ENCODE results near the gene PPM1H. TPM values are rescaled to one million over a fixed set of nuclear protein-coding genes. Genes with fewer than 3 reads are reported as not detected.
"Not testable (repeated sequence)": the region's sequence is repeated elsewhere in the genome, so short reads cannot be mapped to it uniquely, and the experiment has no call there.

PPM1H gene, protein sequence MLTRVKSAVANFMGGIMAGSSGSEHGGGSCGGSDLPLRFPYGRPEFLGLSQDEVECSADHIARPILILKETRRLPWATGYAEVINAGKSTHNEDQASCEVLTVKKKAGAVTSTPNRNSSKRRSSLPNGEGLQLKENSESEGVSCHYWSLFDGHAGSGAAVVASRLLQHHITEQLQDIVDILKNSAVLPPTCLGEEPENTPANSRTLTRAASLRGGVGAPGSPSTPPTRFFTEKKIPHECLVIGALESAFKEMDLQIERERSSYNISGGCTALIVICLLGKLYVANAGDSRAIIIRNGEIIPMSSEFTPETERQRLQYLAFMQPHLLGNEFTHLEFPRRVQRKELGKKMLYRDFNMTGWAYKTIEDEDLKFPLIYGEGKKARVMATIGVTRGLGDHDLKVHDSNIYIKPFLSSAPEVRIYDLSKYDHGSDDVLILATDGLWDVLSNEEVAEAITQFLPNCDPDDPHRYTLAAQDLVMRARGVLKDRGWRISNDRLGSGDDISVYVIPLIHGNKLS
- polyA plus RNA-seq (ENCODE audit: insufficient read length): 3.7 TPM

DNA sequence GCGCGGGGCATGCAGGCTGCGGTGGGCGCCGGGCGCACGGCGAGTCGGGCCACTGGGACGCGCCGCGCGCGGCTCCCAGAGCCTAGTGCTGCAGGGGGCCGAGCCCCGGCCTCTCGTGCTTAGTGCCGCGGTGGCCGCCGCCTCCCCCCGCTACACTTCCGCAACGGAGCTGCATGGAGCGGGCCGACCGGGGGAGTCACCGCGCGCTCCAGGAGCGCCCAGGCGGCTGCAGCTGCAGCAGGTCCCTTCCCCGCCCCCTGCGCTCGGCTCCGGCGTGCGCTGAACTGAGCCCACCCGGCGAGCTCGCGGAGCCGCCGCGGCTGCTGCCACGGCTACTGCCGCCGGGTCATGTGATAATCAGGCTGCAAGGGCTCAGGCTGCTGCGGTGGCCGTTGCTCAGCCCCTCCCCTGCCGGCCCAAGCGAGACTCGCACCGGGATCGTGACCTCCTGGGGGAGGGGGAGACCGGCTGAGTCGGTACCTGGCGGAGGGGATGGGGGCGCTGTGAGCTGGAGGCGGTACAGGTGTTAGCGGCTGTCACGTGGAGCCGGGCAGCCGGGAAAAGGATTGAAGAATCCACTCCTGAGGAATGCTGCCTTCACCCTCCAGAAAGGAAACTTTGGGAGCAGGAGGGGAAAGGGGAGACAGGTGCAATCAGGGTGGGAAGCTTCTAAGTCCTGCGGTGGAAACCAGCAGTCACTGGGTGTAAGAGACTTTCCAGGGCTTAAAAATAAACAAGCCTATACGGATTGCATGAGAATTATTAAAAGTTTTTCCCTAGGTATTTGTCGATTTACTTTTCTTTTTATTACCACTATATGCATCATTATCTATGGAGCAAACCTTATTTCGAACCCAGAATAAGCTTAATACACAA, at the start of gene PPM1H:
TSS of gene PPM1H (minus strand) at position 352 of the 876 bp plus-strand sequence. CDS start 414 bp downstream, outside the sequence.
- peak; percentile 39 for DNase-seq

DNA sequence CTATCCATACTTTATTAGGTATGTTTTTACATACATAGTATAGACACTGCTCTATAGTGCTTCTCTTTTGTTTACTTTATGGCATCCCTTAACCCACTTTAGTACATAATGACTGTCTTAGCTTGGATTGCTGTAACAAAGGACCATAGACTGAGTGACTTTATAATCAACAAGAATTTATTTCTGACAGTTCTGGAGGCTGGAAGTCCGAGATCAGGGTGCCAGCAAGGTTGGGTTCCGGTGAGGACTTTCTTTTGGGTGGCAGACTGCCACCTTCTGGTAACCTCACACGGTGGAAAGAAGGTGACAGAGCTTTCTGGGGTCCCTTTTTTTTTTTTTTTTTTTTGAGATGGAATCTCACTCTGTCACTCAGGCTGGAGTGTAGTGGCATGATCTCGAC, 48.6 kb upstream of the PPM1H start:
- DNase-seq: no peak

- DNase-seq: no peak
Observed at GRCh38 chr12:62978768-62979167, 43.8 kb upstream of the PPM1H start.

- DNase-seq: no peak
Observed at GRCh38 chr12:62977883-62978282, 42.9 kb upstream of the PPM1H start.

DNA sequence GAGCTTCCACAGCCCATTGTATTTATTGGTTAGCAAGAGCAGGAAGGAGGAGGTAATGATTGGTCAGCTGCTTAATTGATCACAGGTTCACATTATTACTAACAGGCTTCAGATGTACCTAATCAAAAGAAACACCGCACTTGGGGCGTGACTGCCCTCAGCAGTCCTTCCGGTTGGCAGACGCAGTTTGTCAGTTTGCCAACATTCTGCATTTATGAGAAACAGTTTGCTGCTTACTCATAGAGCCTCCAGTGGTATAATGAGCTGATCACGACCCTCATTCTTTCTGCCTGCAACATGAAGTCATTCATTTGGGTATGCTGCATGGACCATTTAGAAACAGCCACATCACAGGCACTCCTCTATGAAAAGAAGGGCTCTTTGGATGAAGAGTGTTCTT, 42.5 kb upstream of the PPM1H start:
- no peak for DNase-seq

DNA sequence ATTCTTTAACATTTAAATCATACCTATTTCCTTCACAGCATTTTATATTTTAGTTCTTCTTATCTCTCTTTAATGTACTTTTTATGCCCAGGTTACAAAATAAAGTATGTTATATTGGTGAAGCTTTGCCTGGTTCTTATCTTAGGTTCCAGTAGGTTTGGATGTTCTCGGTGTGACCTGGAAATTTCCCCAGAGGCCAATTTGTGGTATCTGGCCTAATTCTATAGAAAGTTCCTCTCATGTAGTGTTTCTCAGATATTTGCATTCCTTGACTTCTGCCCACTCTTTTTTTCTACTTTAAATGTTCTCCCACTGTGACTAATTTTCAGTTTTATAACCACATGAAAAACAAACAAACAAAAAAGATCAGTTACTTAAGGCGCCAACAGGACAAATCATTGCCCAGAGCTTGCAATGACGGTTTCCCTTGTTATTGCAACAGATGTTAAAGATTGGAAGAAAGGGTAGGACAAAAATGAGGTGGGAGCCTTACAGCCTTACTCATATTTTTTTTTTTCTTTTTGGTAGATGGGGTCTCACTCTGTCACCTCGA, 41.2 kb upstream of the PPM1H start:
- no peak for DNase-seq

DNA sequence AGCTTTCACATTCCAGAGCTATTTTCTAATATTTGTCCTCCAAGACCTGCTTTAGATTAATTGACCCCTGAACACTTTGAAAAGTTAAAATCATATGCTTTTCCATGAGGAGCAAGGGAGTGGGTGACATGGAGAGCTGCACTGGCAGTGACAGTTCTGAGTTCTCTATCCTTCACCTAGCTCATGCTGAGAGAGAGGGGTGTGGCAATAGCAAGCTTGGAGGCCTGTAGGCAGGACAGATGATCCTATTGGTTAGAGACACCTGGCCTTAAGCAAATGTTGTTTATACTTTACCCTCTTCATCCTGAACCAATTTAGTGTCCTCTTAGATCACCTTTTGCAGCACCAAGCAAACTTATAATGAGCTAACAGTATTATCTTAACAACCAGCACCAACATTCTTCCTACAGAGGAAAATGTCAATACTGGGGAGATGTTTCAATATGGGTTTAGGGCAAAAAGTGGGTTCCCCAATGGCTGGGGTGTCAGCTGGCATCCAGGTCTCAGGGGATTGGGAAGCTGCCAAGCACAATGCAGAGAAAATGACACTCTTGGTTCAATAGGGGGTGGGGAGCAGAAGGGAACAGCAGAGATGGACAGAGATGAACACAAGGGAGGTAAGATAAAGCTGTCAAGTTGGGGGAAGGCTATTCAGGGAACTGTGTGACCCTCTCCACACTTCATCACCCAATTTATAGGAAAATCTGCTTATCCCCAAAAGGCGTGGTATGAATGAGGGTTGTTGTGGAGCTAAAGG, 37.0 kb upstream of the PPM1H start:
- DNase-seq: no peak

DNA sequence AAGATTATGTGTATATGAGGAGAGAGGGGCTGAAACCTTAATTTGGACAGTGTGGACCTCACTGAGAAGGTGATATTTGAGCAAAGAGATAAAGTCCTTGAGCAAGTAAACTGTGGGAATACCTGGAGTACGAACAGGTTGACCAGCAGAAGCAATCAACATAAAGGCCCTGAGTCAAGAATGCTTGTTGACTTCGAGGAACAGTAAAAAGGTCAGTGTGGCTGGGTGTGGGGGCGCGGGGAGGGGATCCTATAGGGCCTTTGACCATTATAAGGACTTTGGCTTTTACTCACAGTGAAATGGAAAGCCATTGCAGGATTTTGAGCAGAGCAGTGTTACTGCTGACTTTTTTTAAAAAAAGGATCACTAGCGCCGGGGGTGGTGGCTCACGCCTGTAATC, 34.7 kb upstream of the PPM1H start:
- DNase-seq: no peak

GRCh38 chr12:62967701-62968100, 32.8 kb upstream of the PPM1H start:
- DNase-seq: no peak

GRCh38 chr12:62966990-62967506, 32.1 kb upstream of the PPM1H start:
- DNase-seq: no peak

DNA sequence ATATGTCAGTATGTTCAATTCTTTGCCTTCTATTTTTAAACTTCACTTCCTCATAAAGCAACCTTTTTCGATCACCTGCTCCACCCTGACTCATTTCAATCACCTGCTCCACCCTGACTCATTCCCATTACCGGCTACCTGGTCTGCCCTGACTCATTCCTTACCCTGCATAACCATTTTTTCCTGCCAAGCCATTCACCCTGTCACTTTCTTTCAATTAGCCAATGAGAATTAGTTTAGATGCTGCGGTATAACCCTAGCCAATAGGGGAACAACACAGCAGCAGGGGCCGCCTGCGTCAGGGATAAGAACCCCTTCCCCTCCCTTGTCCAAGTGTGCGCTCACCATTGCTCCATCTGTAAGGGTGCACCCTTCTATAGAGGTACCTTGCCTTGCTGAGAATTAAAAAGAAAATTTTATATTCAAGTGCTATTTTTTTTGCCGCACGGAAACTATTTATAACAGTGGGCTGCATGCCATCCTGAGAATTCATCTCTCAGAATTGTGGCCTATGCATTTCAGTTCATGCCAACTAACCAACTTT, 31.6 kb upstream of the PPM1H start:
- DNase-seq: not testable (repeated sequence)

DNA sequence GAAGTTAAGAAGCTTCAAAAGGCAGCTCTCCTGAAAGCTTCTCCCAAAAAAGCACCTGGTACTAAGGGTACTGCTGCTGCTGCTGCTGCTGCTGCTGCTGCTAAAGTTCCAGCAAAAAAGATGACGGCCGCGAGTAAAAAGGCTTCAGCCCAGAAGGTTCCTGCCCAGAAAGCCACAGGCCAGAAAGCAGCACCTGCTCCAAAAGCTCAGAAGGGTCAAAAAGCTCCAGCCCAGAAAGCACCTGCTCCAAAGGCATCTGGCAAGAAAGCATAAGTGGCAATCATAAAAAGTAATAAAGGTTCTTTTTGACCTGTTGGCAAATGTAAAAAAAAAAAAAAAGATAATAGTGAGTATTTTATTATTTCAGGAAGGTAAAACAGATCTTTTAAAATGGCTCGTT, 30.8 kb upstream of the PPM1H start:
- not testable (repeated sequence) for DNase-seq

GRCh38 chr12:62965242-62965641, 30.3 kb upstream of the PPM1H start:
- not testable (repeated sequence) for DNase-seq

- DNase-seq: no peak
Observed at GRCh38 chr12:62963486-62964041, 28.6 kb upstream of the PPM1H start.

- no peak for DNase-seq
Observed at GRCh38 chr12:62960324-62960723, 25.4 kb upstream of the PPM1H start.

- DNase-seq: no peak
Observed at GRCh38 chr12:62959745-62960144, 24.8 kb upstream of the PPM1H start.

GRCh38 chr12:62957233-62957953, 22.4 kb upstream of the PPM1H start:
- DNase-seq: no peak

GRCh38 chr12:62955678-62956077, 20.7 kb upstream of the PPM1H start:
- no peak for DNase-seq

DNA sequence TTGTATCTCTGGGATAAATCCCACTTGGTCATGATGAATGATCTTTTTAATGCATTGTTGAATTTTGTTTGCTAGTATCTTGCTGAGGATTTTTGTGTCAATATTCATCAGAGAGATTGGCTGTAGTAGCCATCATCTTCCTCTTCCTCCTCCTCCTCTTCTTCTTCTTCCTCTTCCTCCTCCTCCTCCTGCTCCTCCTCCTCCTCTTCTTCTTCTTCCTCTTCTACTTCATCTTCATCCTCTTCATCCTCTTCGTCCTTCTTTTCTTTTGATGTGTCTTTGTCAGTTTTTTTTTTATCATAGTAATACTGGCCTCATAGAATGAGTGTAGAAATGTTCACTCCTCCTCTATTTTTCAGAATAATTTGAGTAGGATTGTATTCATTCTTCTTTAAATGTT, 15.4 kb upstream of the PPM1H start:
- no peak for DNase-seq

DNA sequence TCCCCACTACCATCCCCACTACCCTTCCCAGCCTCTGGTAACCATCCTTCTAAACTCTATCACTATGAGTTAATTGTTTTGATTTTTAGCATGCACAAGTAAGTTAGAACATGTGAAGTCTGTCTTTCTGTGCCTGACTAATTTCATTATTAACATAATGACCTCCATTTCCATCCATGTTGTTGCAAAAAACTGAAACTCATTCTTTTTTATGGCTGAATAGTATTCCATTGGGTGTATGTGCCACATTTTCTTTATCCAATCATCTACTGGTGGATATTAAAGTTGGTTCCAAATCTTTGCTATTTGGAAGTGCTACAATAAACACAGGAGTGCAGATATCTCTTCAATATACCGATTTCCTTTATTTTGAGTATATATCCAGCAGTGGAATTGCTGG, 13.2 kb upstream of the PPM1H start:
- DNase-seq: no peak

- DNase-seq: no peak
Observed at GRCh38 chr12:62947364-62947763, 12.4 kb upstream of the PPM1H start.

Data from hindlimb muscle (tissue), 1 donor.